GM12864 (cell line): ENCODE measurements around the gene SECISBP2.
A peak's percentile ranks its signal among the peaks of the same experiment; 100 is the strongest.
"Not testable (repeated sequence)": the region's sequence is repeated elsewhere in the genome, so short reads cannot be mapped to it uniquely, and the experiment has no call there.

ENCODE experiments used
- DNase-seq: peaks from one replicate; pipeline ENCODE4 v3.0.0-alpha.2; 2011; ENCODE audit warnings: low read depth
- H3K4me3 ChIP-seq: 2 replicates; pipeline ENCODE4 v1.5.1; 2011; ENCODE audit warnings: mild to moderate bottlenecking, low read depth, low read length, control low read depth
- CTCF ChIP-seq: IDR thresholded peaks from 2 replicates; pipeline ENCODE4 v1.5.1; 2011; ENCODE audit warnings: low read depth, mild to moderate bottlenecking, moderate library complexity, low read length, control low read depth, inconsistent platforms; ENCODE audit errors: missing control alignments

The SECISBP2 gene

GRCh38 chr9:89278997-89279739 lies 39.1 kb upstream of the SECISBP2 start:
- peak; percentile 13 for DNase-seq
- TF ChIP-seq CTCF: peak; percentile 71
- H3K4me3 ChIP-seq: no peak overlapping the region

GRCh38 chr9:89281106-89281505 lies 37.2 kb upstream of the SECISBP2 start:
- no peak for TF ChIP-seq CTCF
- no peak for DNase-seq
- H3K4me3 ChIP-seq: no peak overlapping the region

GRCh38 chr9:89282248-89282968 lies 35.9 kb upstream of the SECISBP2 start:
- H3K4me3 ChIP-seq: peak overlapping the region; percentile 9
- not testable (repeated sequence) for DNase-seq

GRCh38 chr9:89284076-89284475 lies 34.2 kb upstream of the SECISBP2 start:
- no peak overlapping the region for H3K4me3 ChIP-seq
- no peak for TF ChIP-seq CTCF
- no peak for DNase-seq

GRCh38 chr9:89291741-89292140 lies 26.6 kb upstream of the SECISBP2 start:
- DNase-seq: no peak
- H3K4me3 ChIP-seq: no peak overlapping the region

GRCh38 chr9:89293014-89293413 lies 25.3 kb upstream of the SECISBP2 start:
- H3K4me3 ChIP-seq: no peak overlapping the region
- no peak for DNase-seq
- TF ChIP-seq CTCF: no peak

More at GRCh38 chr9:89291741-89292140, 26.6 kb upstream of the SECISBP2 start:
- TF ChIP-seq CTCF: no peak

- no peak overlapping the region for H3K4me3 ChIP-seq
- TF ChIP-seq CTCF: no peak
- DNase-seq: no peak
Measured at GRCh38 chr9:89295400-89295799, 22.9 kb upstream of the SECISBP2 start.

GRCh38 chr9:89301996-89302395 lies 16.3 kb upstream of the SECISBP2 start:
- H3K4me3 ChIP-seq, DNase-seq: not testable (repeated sequence)
